Stimulated activated CD4-positive, alpha-beta T cell treated with anti-CD3 and anti-CD28 coated beads, Interleukin-1b, Interleukin-23, amount 100 ng/mL, for 1 hour (primary cell): Measurements from ENCODE around the gene TAGAP.

ENCODE experiments used
- DNase-seq, 2 donors: peaks; one replicate each; pipeline ENCODE4 v3.0.0-alpha.2; 2020; ENCODE audit warnings: low read depth in 2 of 2

TAGAP gene

DNA sequence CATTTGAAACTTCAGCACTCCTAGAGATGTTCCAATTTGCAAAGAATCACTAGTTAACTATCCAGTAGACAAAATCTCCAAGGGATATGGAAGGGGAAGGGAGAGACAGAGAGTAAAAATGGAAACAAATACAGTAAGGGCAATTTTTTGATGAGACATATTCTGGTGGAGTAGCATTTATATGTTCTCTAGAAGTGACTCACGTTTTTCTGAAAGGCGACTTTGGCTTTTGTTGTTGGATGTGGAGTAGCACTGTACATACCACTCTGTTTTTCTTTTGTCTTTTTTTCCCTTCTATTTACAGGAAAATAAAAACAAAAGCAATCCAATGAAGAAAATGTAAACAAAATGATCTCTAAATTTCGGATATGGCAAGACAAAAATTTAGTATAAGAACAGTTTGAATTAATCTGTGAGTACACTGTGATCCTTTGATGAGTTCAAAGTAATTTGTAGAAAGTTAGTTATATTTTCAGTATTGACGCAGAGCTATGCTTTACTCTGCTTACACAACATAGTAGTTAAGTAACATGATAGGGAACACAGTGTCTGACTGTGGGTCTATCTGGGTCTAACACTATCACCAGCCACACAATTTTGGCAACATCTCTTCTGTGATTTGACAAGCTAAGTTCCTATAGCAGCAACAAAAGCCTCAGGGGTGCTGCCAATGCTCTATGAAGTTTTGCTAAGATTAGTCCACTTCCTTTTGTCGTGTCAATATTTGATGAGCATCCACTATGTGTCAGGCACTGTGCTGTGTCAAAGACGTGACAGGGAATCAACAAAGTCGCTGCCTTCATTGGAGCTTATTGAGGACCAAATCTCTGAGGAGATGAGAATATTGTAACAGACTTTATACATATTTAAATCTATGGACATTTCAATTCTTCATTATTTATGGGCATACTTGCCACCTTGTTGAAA lies 27.3 kb upstream of the TAGAP start:
- DNase-seq, result no peak

DNA sequence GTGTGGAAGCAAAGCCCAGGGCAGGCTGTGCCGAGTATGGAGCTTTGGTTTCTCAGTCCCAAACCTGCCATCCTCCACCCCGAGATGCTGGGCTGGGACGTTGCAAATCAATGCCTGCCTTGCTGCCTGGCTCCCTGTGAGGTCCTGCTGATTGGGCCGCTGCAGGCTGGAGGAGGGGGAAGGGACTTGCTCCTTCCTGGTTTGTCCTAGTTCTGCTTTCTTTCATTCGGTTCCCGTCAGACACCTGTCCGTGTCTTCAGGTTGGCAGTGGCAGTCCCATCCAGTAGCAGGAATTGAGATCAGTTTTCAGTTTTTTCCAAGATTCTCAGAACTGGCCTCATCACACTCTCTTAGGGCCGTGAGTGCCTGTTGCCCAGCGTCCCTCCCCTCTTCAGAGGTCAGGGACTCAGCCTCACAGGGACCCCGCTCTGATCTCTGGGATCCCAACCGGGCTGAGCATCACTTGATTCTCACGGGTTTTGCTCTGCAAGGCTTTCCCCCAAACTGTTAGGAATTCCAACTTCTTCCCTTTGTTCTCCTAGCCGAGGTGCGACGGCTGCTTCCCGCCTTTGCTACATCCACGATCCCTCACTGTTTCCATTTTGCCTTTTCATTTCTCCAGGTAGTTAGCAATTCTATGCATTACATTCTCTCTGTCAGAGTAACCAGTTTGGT lies 24.2 kb upstream of the TAGAP start:
- DNase-seq, result no peak

GRCh38 chr6:159067334-159067733 lies 22.5 kb upstream of the TAGAP start:
- DNase-seq, result no peak

GRCh38 chr6:159066483-159066882 lies 21.7 kb upstream of the TAGAP start:
- no peak for DNase-seq

DNA sequence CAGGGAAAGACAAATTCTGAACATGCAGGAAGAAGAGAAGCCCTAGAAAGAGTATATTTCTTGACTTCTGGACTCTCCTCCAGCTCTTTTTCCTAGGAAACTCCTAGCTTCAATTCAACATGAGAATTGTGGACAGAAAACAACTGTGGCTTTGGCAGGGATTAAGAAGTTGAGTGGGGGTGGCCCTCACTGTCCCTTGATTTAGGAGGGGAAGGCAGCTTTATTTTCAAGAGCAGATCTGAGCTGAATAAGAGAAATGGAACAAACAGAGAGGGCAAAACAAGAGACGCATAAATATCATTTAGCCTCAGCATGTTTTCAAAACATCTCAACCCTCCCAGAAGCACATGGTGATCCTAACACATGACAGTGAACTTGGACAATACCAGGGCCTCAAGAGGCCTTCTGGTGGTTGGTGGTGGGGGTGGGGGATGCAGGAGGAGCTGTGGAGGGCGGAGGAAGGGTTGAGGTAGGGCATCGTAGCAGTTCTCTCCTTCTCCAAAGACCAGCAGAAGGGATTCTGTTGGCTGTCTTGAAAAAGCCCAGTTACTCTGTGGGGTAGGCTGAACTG lies 21.1 kb upstream of the TAGAP start:
- no peak for DNase-seq

- DNase-seq, result no peak
Measured at GRCh38 chr6:159065091-159065490, 20.3 kb upstream of the TAGAP start.

DNA sequence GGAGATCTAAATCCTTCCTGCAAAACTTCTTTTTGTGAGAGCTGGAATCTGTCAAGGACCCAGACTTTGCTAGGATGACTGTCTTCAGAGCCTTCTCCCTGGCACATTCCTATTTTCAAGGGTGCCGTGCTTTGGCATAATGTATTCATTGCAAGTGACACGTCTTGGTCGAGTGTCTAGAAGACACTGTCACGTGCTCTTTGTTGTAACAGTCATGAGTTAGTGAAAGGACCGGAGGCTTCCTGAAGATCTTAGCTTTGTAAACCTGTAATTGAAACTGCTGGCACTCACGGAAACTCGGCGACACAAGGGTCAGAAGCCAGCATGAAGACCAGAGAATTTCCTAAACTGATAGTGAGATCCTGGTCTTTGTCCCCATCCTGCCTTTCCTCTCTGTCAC lies 19.7 kb upstream of the TAGAP start:
- no peak for DNase-seq

GRCh38 chr6:159063549-159063948 lies 18.8 kb upstream of the TAGAP start:
- no peak for DNase-seq

- DNase-seq, result no peak
Measured at GRCh38 chr6:159062976-159063375, 18.2 kb upstream of the TAGAP start.

GRCh38 chr6:159062564-159062945 lies 17.8 kb upstream of the TAGAP start:
- no peak for DNase-seq

GRCh38 chr6:159061805-159062563 lies 17.2 kb upstream of the TAGAP start:
- no peak for DNase-seq

DNA sequence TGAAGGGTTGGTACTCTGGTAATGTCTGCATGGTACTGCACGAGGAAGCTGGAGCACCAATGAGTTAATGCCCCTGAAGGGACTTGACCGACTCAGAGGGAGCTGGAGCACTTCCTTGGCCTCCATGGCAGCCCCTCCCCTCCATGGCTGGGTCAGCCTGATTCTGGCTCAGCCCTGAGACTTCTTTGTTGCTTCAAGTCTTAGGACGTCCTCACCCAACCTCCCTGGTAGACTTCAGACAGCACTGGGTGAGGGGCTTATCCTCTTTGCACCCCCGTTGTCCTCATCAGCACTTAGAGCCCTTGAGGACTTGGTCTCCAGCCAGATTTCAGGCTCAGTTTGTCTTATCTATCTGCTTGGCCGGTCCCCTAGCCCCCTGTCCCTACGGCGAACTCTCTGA lies 16.4 kb upstream of the TAGAP start:
- no peak for DNase-seq

DNA sequence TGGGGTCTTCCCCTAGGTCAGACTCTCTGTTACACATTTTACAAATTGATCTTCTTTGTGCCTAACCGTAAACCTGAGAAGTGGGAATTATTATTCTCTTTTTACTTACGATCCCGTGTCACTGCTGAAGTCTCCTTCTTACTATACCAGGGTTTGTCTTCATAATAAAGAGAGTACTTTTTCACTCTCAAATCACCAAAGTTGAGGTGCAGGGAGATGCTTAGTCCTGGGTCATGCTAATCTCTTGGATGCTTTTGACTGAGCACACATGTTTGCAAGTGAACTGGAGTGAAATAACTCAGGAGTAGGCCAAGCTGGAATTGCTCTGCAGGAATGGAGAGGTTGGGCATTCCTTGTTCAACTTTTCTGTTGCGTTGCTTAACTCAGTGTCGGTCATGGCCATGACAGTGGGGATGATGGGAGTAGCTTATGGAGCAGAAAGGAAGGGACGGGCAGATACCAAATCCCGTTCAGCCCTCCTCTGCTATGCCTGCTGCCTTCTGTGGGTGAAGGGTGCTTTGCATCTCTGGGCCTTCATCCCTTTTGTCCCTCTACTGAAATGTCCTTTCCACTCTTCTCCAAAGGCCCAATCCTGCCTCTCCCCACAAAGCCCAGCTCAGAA lies 15.2 kb upstream of the TAGAP start:
- DNase-seq, result no peak

DNA sequence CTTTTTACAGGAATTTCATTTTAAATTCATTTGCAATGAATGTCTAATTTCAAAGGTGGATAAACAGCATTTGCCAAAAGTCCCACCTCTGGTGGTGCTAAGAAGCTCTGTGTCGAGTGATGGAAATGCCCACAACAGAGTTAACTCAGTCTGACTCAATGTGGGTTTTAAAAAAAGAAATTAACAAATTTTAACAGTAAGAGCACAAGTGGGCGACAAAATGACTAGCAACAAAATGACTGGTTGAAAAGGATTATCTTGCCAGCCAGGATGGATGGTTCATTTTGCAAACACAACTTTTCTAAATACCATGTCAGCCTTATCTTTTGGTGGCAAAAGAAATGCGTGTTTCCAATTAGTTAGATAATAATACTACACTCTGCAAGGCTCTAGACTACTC lies 14.3 kb upstream of the TAGAP start:
- DNase-seq, result no peak

DNA sequence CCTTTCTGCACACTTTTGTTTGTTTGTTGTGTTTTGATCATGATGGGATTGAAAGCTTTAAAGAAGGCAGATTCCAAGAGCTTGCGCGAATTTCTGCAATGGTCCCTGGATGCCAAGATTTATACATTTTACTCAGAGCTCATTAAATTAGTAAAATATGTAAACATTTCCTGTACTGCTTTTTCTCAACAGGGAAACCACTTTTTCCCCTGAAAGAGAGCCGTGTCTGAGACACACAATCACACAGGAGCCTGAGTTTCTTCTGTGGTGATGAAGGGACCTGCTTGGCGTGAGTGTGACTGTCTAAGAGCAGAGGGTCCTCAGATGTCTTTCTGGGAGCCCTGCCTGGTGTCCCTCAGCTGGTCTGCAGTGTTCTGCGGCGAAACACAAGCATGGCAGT lies 12.1 kb upstream of the TAGAP start:
- no peak for DNase-seq

DNA sequence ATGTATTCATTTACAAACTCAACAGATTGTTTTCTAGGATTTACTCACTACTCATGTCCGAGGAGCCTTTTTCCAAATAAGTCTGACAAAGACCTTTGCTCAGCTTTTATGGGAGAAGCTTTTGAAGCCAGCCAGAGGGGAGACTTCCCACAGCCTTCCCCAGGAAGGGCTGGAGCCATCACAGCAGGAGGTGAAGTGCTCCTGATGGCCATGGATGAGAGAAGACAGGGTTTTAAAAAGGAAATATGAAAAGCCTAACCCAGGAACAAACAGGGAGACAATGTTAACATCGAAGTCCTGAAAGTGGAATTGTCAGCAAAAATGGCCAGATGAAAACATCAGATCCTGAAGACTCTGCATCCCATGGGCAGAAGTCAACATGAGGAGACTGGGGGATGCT lies 11.6 kb upstream of the TAGAP start:
- no peak for DNase-seq

GRCh38 chr6:159056003-159056402 lies 11.2 kb upstream of the TAGAP start:
- no peak for DNase-seq

- no peak for DNase-seq
Measured at GRCh38 chr6:159053781-159054398, 9.1 kb upstream of the TAGAP start.

GRCh38 chr6:159052720-159053119 lies 7.9 kb upstream of the TAGAP start:
- DNase-seq, result no peak

GRCh38 chr6:159047891-159048685 lies 3.3 kb upstream of the TAGAP start:
- no peak for DNase-seq
